Activated CD8-positive, alpha-beta memory T cell treated with anti-CD3 and anti-CD28 coated beads for 4 hours (primary cell): Measurements from ENCODE around the gene PAN2.
A peak's percentile ranks its signal among the peaks of the same experiment; 100 is the strongest.

ENCODE experiments used
- DNase-seq, 2 donors: peaks; one replicate each; pipeline ENCODE4 v3.0.0-alpha.2; 2020; ENCODE audit warnings: low read depth in 2 of 2

PAN2 gene

DNA sequence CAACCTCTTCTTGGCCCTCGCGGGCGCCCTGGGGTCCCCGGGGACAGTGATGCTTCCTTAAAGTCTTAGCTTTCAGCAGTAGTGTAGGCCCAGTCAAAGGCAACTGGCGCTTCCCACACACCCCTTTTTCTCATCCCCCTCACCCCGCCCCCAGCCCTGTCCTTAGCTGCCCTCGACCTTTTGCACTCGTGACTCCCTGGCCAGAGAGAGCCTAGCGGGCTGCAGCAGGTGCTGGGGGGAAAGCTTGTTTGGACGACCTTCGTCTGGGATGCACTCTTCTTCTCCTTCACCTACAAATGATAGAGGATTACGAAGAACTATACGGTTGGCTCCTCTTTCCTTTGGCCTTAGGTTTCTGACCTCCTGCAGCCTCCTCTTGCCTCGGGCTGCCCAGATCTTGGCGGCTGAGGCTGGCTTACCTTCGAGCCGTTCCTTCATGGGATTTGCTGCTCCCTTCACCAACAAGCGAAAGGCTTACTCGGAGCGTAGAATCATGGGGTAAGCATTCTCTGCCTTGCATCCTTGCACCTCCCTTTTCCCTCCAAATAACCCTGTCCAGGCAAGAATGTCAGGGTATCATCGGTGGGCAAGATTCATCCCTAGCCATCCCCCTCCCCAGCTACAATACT is 66.2 kb downstream of the PAN2 start:
- DNase-seq, result no peak

DNA sequence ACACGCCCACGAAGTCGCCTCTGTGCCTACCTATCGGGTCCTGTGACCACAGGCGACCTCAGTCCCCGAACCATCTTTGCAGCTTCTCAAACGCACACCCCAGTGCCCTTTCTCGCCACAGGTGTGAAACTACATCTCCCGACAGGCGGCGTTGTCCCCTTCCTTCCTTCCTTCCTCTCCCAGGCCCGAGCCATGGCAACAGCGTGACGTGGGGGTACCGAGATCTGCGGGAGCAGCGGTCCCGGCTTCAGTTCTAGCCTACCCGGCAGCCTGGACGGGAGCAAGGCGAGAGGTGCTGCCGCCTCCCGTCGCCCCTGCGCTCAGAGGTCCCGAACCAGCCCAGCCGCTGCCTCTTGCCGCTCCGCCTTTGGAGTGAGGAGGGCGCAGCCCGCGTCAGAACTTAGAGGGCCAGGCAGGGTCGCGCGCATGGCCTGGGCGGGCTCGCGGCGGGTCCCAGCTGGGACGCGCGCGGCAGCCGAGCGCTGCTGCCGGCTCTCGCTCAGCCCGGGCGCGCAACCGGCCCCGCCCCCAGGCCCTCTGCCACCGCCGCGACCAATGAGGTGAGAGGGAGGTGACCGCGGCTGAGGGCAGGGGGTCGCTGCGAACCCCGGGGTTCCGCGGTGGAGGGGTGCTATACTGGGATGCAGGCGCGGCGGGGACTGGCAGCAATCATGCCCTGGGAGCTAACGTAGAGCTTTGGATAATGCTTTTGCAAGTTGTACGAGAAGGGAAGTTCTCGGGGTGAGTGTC is 66.9 kb downstream of the PAN2 start, which contains the start of gene COQ10A:
COQ10A (plus strand) TSS at position 250 of the 750 bp plus-strand sequence; CDS start at position 427, 177 bp downstream.
- peak; percentile 75 to 81 for DNase-seq
